Muscle layer of colon (tissue), 2 donors: Measurements from ENCODE around the gene CLIC5.
A peak's percentile ranks its signal among the peaks of the same experiment; 100 is the strongest.

Source experiments
- H3K27ac ChIP-seq: one replicate; pipeline ENCODE4 v1.7.0; 2013; ENCODE audit warnings: low read depth, mild to moderate bottlenecking, low read length, moderate library complexity
- H3K27me3 ChIP-seq, 2 donors: one replicate each; pipeline ENCODE4 v1.7.0; 2013; ENCODE audit warnings: low read length in 2 of 2, mild to moderate bottlenecking in 2 of 2; ENCODE audit not compliant: insufficient read depth in 2 of 2, control insufficient read depth in 1 of 2
- H3K36me3 ChIP-seq: one replicate; pipeline ENCODE4 v1.7.0; 2013; ENCODE audit warnings: mild to moderate bottlenecking, low read length; ENCODE audit not compliant: insufficient read depth
- H3K4me1 ChIP-seq: one replicate; pipeline ENCODE4 v1.7.0; 2013; ENCODE audit warnings: mild to moderate bottlenecking, low read length; ENCODE audit not compliant: insufficient read depth
- H3K4me3 ChIP-seq, 2 donors: one replicate each; pipeline ENCODE4 v1.7.0; 2013; ENCODE audit warnings: low read length in 2 of 2, low read depth in 1 of 2, mild to moderate bottlenecking in 1 of 2, moderate library complexity in 1 of 2
- H3K9ac ChIP-seq: one replicate; pipeline ENCODE4 v1.7.0; 2013; ENCODE audit warnings: low read length
- H3K9me3 ChIP-seq: one replicate; pipeline ENCODE4 v1.7.0; 2013; ENCODE audit warnings: mild to moderate bottlenecking, low read length
- donor health status: abdominal sarcoma.
- donor health status: Adenocarcinoma of cecum.

Gene CLIC5

DNA sequence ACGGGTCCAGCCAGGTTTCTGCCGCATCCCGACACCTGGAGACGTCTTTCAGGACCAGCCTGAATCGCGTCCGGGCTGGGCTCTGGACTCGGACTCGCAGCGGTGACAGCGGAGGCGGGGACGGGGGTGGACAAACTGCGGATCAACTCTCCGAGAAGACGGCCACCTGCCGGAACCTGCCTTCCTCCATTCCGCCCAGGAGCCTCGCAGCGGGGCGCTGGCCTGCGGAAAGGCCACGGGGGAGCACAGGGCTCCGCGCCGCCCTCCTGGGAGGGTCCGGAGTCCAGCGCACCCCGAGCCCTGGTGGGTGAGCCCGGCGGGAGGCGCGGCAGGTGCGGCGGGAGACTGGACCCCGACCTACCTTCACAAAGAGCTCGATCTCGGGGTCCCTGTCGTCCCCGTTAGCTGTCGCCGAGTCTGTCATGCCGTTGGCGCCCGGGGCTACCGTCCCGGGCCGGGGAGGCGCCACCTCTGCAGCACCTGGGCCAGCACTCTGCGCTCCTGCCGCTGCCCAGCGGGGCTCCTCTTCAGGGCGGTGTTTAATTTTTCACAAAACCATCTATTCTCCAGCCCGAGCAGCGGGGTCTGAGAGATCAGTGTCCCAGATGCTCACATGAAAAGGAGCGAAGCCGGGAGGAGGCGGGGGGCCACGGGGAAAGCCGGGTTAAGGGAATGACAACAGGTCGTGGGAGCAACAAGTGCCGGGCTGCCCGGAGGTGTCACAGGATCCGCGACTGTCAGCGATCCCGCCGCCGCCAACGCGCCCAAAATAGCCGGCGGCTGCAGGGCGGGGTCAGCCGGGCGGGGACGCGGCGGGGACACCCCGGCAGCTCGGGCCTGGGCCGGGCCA, at the start of gene CLIC5:
TSS of gene CLIC5 (minus strand) at position 742 of the 850 bp plus-strand sequence. CDS start at position 424, 318 bp downstream.
- Histone ChIP-seq H3K27ac (no peak within 1 kb of the TSS), H3K9ac (no peak within 1 kb of the TSS), H3K27me3 (peaks cover 11 to 22% of the 10 kb centered on the region in 2 donors), H3K36me3 (no peaks in the 10 kb centered on the region), H3K4me3 (peak within 1 kb of the TSS; percentile 50), H3K4me1 (no peaks in the 10 kb centered on the region), H3K9me3 (no peaks in the 10 kb centered on the region)

DNA sequence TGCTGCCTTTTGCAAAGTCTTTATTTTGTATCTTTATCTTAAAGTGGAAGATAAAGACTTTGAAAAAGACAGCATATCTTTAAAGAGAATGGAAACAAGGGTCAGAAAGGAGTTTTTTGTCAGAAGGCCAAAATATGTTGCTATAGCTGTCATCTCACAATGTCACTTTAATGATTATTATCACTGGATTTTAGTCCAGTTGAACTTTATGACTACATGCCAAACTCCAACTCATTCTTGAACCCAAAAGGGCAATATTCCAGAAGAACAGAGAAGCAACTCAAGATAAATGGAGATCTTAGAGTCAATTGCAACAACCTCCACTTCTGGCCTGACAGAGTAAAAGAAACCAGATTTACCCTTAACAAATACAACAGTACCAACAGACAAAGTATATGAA, 47.3 kb upstream of the CLIC5 start:
- no peaks in the 10 kb centered on the region for H3K36me3 ChIP-seq
- no peak overlapping the region for H3K4me3 ChIP-seq
- no peaks in the 10 kb centered on the region for H3K4me1 ChIP-seq
- H3K9ac ChIP-seq = no peak overlapping the region
- H3K9me3 ChIP-seq = no peaks in the 10 kb centered on the region
- no peak overlapping the region for H3K27ac ChIP-seq
- H3K27me3 ChIP-seq = no peaks in the 10 kb centered on the region

DNA sequence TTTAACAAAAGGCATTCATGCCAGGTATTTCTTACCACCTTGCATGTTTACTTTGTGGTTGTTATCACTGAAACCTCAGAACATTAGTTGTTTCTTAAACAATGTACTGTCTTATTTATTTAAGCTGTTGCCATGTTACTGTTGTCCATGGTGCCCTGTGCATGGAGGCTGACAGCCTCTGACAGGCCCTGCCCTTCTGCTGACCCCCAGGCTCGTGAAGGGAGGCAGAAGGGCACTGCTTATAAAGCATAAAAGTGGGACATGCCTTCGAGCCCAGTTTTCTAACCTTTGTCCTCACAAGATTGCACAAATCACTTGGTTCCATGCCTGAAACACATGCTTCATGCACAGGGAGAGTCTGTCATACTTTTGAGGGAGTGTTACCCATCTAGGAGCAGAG, 46.7 kb upstream of the CLIC5 start:
- H3K27ac ChIP-seq = no peak overlapping the region
- no peaks in the 10 kb centered on the region for H3K27me3 ChIP-seq
- H3K9me3 ChIP-seq = no peaks in the 10 kb centered on the region
- H3K36me3 ChIP-seq = no peaks in the 10 kb centered on the region
- H3K4me1 ChIP-seq = no peaks in the 10 kb centered on the region
- H3K9ac ChIP-seq = no peak overlapping the region
- no peak overlapping the region for H3K4me3 ChIP-seq

DNA sequence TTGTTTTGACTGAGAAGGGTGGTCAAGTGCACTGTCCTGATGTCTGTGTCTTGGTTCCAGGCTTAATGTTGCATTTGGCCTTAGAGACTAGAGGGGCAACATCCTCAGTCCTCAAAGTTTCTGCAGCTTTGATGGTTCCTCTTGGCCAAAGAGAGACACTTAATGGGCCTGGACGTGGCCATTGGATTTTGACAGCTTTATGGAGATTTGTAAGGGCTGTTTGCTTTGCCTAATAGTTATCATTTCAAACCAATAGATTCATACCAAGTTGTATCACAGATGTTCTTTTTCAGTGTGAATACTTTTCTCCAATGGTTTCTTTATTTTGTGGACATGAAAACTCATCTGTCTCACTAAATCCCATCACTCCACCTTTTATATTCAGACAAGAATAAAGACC, 45.8 kb upstream of the CLIC5 start:
- no peaks in the 10 kb centered on the region for H3K9me3 ChIP-seq
- H3K4me3 ChIP-seq = no peak overlapping the region
- H3K36me3 ChIP-seq = no peaks in the 10 kb centered on the region
- H3K4me1 ChIP-seq = no peaks in the 10 kb centered on the region
- no peaks in the 10 kb centered on the region for H3K27me3 ChIP-seq
- H3K9ac ChIP-seq = no peak overlapping the region
- no peak overlapping the region for H3K27ac ChIP-seq

DNA sequence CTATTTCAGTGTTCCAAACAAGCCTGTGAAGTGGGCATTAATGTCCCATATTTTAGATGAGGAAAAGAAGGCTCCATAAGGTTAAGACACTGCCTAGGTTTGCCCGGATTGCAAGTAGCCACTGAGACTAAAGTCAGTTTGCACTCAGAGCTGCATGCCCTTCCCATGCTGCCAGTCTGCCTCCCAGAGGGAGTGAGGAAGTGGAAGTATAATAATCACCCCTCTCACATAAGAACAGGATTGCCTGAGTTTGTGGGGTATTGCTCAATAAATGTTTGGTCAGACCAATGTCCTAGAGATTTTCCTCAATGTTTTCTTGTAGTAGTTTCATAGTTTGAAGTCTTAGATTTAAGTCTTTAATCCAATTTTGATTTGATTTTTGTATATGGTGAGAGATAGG, 43.9 kb upstream of the CLIC5 start:
- H3K4me1 ChIP-seq = no peaks in the 10 kb centered on the region
- H3K9me3 ChIP-seq = no peaks in the 10 kb centered on the region
- H3K36me3 ChIP-seq = no peaks in the 10 kb centered on the region
- H3K9ac ChIP-seq = no peak overlapping the region
- no peaks in the 10 kb centered on the region for H3K27me3 ChIP-seq
- no peak overlapping the region for H3K27ac ChIP-seq
- no peak overlapping the region for H3K4me3 ChIP-seq

DNA sequence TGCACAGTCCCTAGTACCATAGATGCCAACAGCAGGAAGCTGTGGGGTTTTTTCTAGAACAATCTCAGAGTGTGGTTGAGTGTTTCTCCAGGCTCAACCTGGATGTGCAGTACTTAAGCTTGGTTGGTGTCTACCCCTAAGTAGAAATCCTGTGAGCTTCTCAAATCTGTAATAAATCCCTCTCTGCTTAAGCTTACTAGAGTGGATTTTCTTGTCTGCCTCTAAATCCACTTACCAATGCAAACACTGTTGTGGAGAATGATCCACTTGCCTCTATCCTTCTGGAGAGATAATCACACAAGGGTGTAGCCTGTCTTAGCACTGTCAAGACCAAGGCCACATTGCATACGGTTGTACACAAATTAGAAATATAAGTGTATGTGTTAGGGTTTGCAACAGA, 43.3 kb upstream of the CLIC5 start:
- Histone ChIP-seq H3K36me3 (no peaks in the 10 kb centered on the region), H3K9ac (no peak overlapping the region), H3K4me3 (no peak overlapping the region), H3K27ac (no peak overlapping the region), H3K9me3 (no peaks in the 10 kb centered on the region), H3K4me1 (no peaks in the 10 kb centered on the region), H3K27me3 (no peaks in the 10 kb centered on the region)

DNA sequence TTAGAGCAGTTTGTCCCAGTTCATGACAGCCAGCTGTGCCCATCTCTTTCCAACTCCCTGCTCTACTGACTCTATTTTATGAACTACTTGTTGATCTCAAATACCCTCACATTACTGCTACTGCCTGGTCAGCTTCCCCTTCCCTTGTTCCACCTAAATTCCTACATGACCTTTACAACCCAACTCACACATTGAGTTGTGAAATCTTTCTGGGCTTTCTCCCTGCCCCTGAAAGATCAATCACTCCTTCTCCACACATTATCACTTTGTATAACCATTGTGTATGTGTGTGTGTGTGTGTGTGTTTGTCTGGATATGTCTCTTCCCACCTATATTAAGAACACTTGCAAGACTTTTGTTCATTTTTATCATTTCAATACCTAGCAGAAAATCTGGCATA, 42.1 kb upstream of the CLIC5 start:
- Histone ChIP-seq H3K27ac (no peak overlapping the region), H3K4me1 (no peaks in the 10 kb centered on the region), H3K36me3 (no peaks in the 10 kb centered on the region)

DNA sequence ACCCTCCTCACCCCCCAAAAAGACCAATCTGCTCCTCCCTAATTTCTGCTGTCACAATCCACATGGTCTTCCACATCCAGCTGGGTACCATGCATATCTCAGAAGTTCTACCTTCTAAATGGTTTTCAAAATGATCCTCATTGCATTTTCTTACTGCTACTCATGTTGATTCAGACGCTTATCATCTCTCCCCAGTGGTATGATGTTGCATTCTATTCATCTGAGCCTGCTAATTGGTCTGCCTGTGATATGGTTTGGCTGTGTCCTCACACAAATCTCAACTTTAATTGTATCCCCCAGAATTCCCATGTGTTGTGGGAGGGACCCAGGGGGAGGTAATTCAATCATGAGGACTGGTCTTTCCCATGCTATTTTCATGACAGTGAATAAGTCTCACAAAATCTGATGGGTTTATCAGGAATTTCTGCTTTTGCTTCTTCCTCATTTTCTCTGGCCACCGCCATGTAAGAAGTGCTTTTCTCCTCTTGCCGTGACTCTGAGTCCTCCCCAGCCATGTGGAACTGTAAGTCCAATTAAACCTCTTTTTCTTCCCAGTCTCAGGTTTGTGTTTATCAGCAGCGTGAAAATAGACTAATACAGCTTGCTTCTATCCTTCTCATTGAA, 41.4 kb upstream of the CLIC5 start:
- Histone ChIP-seq H3K27ac (no peak overlapping the region), H3K27me3 (no peaks in the 10 kb centered on the region), H3K9ac (no peak overlapping the region), H3K4me3 (no peak overlapping the region), H3K9me3 (no peaks in the 10 kb centered on the region), H3K36me3 (no peaks in the 10 kb centered on the region), H3K4me1 (no peaks in the 10 kb centered on the region)

More for the DNA sequence above, 42.1 kb upstream of the CLIC5 start:
- no peaks in the 10 kb centered on the region for H3K9me3 ChIP-seq
- no peak overlapping the region for H3K4me3 ChIP-seq
- H3K9ac ChIP-seq = no peak overlapping the region
- no peaks in the 10 kb centered on the region for H3K27me3 ChIP-seq

DNA sequence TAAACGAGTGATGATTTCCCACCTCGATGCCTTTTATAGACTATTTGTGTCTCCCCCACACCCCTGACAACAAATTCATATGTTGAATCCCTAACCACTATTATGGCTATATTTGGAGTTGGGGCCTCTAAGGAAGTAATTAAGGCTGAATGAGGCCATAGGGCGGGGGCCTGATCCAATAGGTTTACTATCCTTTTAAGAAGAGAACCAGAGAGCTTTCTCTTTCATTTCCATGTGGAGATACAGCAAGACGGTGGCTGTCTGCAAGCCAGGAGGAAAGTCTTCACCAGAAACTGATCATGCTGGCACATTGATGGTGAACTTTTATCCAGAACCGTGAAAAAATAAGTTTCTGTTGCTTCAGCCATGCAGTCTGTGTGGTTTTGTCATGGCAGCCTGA, 38.9 kb upstream of the CLIC5 start:
- Histone ChIP-seq H3K9me3 (no peaks in the 10 kb centered on the region), H3K36me3 (no peaks in the 10 kb centered on the region), H3K9ac (no peak overlapping the region), H3K4me1 (no peaks in the 10 kb centered on the region), H3K4me3 (no peak overlapping the region), H3K27me3 (no peaks in the 10 kb centered on the region), H3K27ac (no peak overlapping the region)

DNA sequence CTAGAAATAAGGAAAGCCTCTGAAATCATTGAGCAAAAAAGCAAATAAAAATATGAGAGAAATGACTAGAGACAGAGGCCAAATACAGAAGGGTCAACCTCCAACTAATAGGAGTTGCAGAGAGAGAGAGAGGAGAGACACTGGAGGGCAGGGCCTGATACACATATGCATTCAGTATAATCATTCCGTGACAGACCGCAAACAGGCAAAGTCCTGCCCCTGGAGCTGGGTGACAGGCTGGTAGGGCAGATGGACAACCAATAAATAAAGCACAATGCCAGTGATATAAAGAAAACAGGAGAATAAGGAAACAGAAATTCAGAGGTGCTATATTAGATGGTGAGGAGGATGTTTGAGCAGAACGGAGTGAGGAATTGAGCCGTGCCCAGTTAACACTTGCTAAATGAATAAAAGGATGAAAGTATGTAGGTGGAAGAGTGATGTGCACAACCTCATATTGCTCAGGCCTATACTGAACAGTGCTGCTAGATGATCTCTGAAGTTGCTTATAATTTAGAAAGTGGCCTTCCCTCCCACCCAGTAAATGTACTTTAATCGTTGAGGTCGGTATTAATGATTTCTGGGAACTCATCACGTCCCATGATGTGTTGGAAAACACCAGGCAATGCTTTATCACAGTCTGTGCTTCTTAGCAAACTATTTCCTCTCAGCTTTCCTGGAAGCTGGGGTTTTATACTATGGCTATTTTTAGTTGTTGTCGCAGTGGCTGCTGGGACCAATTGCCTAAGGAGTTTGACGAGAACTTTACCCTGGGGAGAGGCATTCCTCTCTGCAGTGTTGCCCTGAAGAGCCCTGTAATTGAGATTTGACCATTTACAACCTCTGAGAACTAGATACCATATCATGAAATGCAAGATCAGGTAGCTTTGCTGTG, 37.6 kb upstream of the CLIC5 start:
- Histone ChIP-seq H3K27me3 (no peaks in the 10 kb centered on the region), H3K9me3 (no peaks in the 10 kb centered on the region), H3K4me1 (no peaks in the 10 kb centered on the region), H3K9ac (no peak overlapping the region), H3K36me3 (no peaks in the 10 kb centered on the region), H3K27ac (no peak overlapping the region), H3K4me3 (no peak overlapping the region)

DNA sequence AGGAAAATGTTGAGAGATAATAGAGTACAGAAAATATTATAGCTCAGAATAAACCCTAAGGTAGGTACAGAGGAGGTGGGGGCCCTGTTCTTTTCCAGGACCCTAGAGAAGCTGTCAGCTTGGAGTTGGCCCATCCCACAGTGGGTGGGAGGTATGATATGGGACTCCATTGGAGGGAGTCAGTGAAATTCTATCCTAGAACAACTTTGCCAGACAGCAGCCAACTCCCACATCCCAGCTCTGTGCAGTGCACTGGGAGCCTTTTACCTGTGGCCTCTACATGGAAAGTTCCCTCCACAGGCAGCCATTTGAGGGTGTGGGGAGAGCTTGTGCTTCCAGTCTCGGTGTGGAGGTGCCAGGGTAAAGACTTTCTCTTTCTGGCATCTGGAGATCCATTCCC, 36.8 kb upstream of the CLIC5 start:
- no peaks in the 10 kb centered on the region for H3K9me3 ChIP-seq
- no peak overlapping the region for H3K9ac ChIP-seq
- no peaks in the 10 kb centered on the region for H3K27me3 ChIP-seq
- no peaks in the 10 kb centered on the region for H3K36me3 ChIP-seq
- H3K27ac ChIP-seq = no peak overlapping the region
- no peaks in the 10 kb centered on the region for H3K4me1 ChIP-seq
- H3K4me3 ChIP-seq = no peak overlapping the region
